SH-SY5Y (cell line): Measurements from ENCODE around the gene CDCA5.

Source experiments
- GATA2 ChIP-seq: IDR thresholded peaks from 2 replicates; pipeline ENCODE4 v1.6.1; 2011; ENCODE audit warnings: mild to moderate bottlenecking, low read depth, low read length
- GATA3 ChIP-seq: IDR thresholded peaks from 2 replicates; pipeline ENCODE4 v1.6.1; 2011; ENCODE audit warnings: low read depth, mild to moderate bottlenecking, low read length, moderate library complexity

DNA sequence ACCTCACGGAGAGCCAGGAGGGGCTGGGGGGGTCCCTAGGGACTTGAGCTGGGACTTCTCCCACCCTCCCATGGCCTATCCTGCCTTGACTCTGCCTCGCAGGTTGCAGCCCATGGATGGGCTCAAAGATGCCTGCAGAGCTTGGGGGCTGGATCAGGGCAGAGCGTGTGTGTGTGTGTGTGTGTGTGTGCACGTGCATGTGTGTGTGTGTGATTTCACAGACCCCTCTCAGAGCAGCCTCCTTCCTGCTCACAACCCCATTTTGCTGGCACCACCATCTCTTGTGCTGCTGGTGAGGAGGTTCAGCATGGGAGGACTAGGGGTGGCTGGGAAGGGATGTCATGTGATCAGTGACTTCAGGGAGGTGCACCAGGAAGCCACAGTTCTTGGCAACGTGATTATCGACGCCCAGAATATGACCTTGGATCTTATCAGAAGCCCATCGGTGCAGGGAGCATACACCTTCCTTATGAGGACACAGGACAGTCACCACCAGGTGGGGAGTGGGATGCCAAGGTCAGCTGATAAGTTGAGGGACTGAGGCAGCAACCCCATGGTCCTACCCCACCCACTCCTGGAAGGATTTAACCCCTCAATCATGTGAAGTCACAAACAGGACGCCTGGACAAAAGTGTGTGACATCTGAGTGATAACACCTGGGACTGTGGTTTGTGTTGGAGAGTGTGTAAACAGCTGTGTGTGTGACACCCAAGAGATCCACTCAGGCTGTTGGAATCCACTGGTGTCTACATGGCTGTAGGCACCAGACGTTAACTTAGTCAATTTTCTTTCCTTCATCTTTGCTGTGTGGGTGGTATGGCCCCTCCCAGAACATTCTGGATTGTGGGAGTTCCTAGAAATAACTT is 23.6 kb downstream of the CDCA5 start:
- TF ChIP-seq GATA3 (no peak), GATA2 (no peak)
